HG02763 (cell line): ENCODE measurements around the gene MYH10.

Experiments
- ATAC-seq: cut with Tn5 transposase; IDR thresholded peaks from one replicate; pipeline ENCODE4 v1.9.1; 2021; ENCODE audit warnings: mild to moderate bottlenecking, moderate library complexity; ENCODE audit not compliant: unreplicated experiment

The MYH10 gene

GRCh38 chr17:8499614-8500013 lies 130.9 kb downstream of the MYH10 start:
- no peak for ATAC-seq

GRCh38 chr17:8499171-8499570 lies 131.4 kb downstream of the MYH10 start:
- ATAC-seq: no peak

GRCh38 chr17:8496081-8496480 lies 134.4 kb downstream of the MYH10 start:
- ATAC-seq: no peak

GRCh38 chr17:8494506-8495111 lies 135.9 kb downstream of the MYH10 start:
- no peak for ATAC-seq

- no peak for ATAC-seq
Observed at GRCh38 chr17:8494021-8494420, 136.5 kb downstream of the MYH10 start.

GRCh38 chr17:8492121-8492520 lies 138.4 kb downstream of the MYH10 start:
- ATAC-seq: no peak

- no peak for ATAC-seq
Observed at GRCh38 chr17:8490256-8491023, 140.1 kb downstream of the MYH10 start.

GRCh38 chr17:8489841-8490240 lies 140.7 kb downstream of the MYH10 start:
- ATAC-seq: no peak

GRCh38 chr17:8488901-8489300 lies 141.6 kb downstream of the MYH10 start:
- ATAC-seq: no peak

GRCh38 chr17:8488491-8488890 lies 142.0 kb downstream of the MYH10 start:
- no peak for ATAC-seq

GRCh38 chr17:8487743-8488142 lies 142.8 kb downstream of the MYH10 start:
- ATAC-seq: no peak

GRCh38 chr17:8487130-8487645 lies 143.3 kb downstream of the MYH10 start:
- no peak for ATAC-seq

GRCh38 chr17:8485491-8485890 lies 145.0 kb downstream of the MYH10 start:
- ATAC-seq: no peak

- no peak for ATAC-seq
Observed at GRCh38 chr17:8484465-8484864, 146.1 kb downstream of the MYH10 start.

GRCh38 chr17:8482546-8482945 lies 148.0 kb downstream of the MYH10 start:
- no peak for ATAC-seq

- no peak for ATAC-seq
Observed at GRCh38 chr17:8481703-8482102, 148.8 kb downstream of the MYH10 start.

GRCh38 chr17:8481089-8481488 lies 149.4 kb downstream of the MYH10 start:
- no peak for ATAC-seq

GRCh38 chr17:8480011-8480976 lies 150.2 kb downstream of the MYH10 start:
- ATAC-seq: no peak

GRCh38 chr17:8479431-8479947 lies 151.0 kb downstream of the MYH10 start:
- no peak for ATAC-seq

GRCh38 chr17:8477715-8478441 lies 152.6 kb downstream of the MYH10 start:
- ATAC-seq: no peak
